Activated CD4-positive, CD25-positive, alpha-beta regulatory T cell (primary cell): ENCODE data around the gene KHSRP.

Source experiments
- DNase-seq, 4 experiments: peaks; one replicate each; lab custom pipeline; 2025; lab: John Stamatoyannopoulos, UW

The KHSRP gene

GRCh38 chr19:6424195-6424938 lies at the start of gene KHSRP:
Gene KHSRP, minus strand, starts transcription at chr19:6424811. Its CDS starts 110 bp downstream, at chr19:6424701.
- DNase-seq, result no peak

GRCh38 chr19:6473647-6474046 lies 49.0 kb upstream of the KHSRP start:
- no peak for DNase-seq

- no peak for DNase-seq
These were observed 48.1 kb upstream of the KHSRP start for GRCh38 chr19:6472713-6473112.

- DNase-seq, result no peak
These were observed 46.5 kb upstream of the KHSRP start for GRCh38 chr19:6471076-6471475.

GRCh38 chr19:6470173-6470572 lies 45.6 kb upstream of the KHSRP start:
- DNase-seq, result no peak

- DNase-seq, result no peak
These were observed 42.8 kb upstream of the KHSRP start for GRCh38 chr19:6467384-6467783.

GRCh38 chr19:6466526-6467248 lies 42.1 kb upstream of the KHSRP start:
- DNase-seq, result no peak

- DNase-seq, result no peak
These were observed 41.1 kb upstream of the KHSRP start for GRCh38 chr19:6465663-6466062.

- DNase-seq, result no peak
These were observed 40.4 kb upstream of the KHSRP start for GRCh38 chr19:6465006-6465405.

GRCh38 chr19:6464070-6464873 lies 39.7 kb upstream of the KHSRP start, which contains the start of gene CRB3:
Gene CRB3, plus strand, starts transcription at chr19:6464271. Its CDS starts 431 bp downstream, at chr19:6464702.
- peak in 3 of 4 experiments; percentile 5 to 40 (median 31) for DNase-seq

- DNase-seq, result peak; percentile 91 to 95 (median 92)
These were observed 35.7 kb upstream of the KHSRP start for GRCh38 chr19:6460099-6460884.

GRCh38 chr19:6459262-6460098 lies 34.9 kb upstream of the KHSRP start, which contains the start of gene SLC25A23:
Gene SLC25A23, minus strand, starts transcription at chr19:6459792. Its CDS starts 164 bp downstream, at chr19:6459628.
- DNase-seq, result peak in 3 of 4 experiments; percentile 25 to 41 (median 34)

GRCh38 chr19:6458695-6459261 lies 34.2 kb upstream of the KHSRP start:
- DNase-seq, result no peak

GRCh38 chr19:6457958-6458694 lies 33.5 kb upstream of the KHSRP start:
- no peak for DNase-seq

GRCh38 chr19:6455924-6456323 lies 31.3 kb upstream of the KHSRP start:
- no peak for DNase-seq

GRCh38 chr19:6453951-6454565 lies 29.4 kb upstream of the KHSRP start:
- no peak for DNase-seq

- no peak for DNase-seq
These were observed 28.3 kb upstream of the KHSRP start for GRCh38 chr19:6452899-6453298.

GRCh38 chr19:6452223-6452614 lies 27.6 kb upstream of the KHSRP start:
- DNase-seq, result no peak
